Fibroblast of pulmonary artery (primary cell): ENCODE results near the gene CRB1.
A peak's percentile ranks its signal among the peaks of the same experiment; 100 is the strongest.
"Not testable (repeated sequence)": the region's sequence is repeated elsewhere in the genome, so short reads cannot be mapped to it uniquely, and the experiment has no call there.

Experiments
- DNase-seq: peaks from one replicate; pipeline ENCODE4 v3.0.0-alpha.2; 2010; ENCODE audit warnings: low read depth
- H3K4me3 ChIP-seq: replicated peaks from 2 replicates; pipeline ENCODE4 v1.5.1; 2011; ENCODE audit warnings: low read depth, mild to moderate bottlenecking, control low read depth, low read length, moderate library complexity
- TF ChIP-seq, protein P1 (sequence below): IDR thresholded peaks from 2 replicates; pipeline ENCODE4 v1.5.1; 2011; ENCODE audit warnings: mild to moderate bottlenecking, control low read depth, low read length, inconsistent platforms; ENCODE audit errors: missing control alignments

Gene CRB1

DNA sequence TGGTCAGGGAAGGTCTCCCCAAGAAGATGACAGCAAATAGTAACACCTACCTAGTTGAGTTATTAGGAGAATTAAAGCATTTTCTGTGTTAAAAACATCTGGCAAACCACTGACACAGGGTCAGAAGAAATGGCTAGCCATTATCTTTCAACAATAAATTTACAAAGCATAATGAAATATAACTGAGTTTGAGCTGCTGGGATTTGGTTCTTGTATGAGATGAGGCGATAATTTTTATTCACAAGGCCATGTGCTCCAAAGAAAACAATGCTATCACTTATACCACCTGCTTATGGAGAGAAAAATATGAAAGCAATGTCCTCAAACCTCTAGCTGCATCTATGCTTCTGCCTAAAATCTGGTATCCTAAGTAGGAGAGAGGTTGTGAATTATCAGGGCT is 202.3 kb downstream of the CRB1 start:
- DNase-seq: no peak
- TF ChIP-seq, protein P1, sequence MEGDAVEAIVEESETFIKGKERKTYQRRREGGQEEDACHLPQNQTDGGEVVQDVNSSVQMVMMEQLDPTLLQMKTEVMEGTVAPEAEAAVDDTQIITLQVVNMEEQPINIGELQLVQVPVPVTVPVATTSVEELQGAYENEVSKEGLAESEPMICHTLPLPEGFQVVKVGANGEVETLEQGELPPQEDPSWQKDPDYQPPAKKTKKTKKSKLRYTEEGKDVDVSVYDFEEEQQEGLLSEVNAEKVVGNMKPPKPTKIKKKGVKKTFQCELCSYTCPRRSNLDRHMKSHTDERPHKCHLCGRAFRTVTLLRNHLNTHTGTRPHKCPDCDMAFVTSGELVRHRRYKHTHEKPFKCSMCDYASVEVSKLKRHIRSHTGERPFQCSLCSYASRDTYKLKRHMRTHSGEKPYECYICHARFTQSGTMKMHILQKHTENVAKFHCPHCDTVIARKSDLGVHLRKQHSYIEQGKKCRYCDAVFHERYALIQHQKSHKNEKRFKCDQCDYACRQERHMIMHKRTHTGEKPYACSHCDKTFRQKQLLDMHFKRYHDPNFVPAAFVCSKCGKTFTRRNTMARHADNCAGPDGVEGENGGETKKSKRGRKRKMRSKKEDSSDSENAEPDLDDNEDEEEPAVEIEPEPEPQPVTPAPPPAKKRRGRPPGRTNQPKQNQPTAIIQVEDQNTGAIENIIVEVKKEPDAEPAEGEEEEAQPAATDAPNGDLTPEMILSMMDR: no peak
- no peak overlapping the region for H3K4me3 ChIP-seq

DNA sequence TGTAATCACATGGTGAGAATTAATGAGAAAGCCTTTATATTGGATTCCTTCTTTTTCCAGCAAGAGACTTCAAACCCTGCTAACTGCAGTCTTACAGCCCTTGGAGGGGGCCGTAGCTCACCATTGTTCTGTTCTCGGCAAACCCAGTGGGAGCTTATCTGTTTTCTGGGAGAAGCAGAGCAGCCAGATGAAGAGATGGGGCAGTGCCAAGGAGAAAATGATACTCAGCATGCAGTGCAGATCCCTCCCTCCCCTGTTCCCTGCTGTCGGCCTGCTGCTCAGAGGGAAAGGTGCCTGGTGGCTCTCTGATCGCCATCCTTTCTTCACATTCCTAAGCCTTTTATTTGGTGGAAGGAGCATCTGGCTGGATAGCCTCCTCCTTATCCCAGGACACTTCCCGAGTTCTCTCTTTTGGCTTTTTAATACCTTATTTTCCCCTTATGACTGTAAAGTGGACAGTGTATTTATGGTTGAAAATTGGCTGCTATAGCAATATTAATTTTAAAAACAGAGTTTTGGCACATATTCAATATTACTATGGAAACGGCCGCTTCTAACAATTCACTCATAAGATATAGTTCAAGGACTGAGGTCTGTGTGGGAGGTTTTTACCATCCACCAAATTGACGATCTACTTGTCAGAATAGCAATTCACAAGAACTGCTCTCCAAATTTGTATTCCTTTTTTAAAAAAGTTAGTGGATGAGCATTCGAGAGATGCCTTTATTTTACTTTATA is 203.4 kb downstream of the CRB1 start:
- DNase-seq: peak; percentile 67
- H3K4me3 ChIP-seq: no peak overlapping the region
- TF ChIP-seq, protein P1: no peak

DNA sequence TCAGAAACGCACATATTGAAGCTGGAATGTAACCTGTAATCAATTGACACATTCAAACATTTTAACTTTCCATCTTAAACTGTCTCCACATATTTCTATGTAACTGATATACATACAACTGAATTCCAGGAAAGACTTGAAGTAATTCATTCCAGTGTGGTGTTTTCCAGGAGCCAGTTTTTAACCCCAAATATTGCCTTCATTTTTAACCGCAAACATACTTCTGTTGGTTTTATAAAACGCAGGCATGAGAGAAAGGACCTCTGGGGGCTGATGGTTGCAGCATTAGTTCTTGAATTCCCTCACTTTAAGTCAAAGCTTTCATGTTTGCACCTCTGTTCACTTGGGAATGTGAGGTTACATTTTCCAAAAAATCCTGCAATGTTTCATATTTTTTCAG is 204.1 kb downstream of the CRB1 start:
- DNase-seq: no peak
- TF ChIP-seq, protein P1: no peak
- no peak overlapping the region for H3K4me3 ChIP-seq

DNA sequence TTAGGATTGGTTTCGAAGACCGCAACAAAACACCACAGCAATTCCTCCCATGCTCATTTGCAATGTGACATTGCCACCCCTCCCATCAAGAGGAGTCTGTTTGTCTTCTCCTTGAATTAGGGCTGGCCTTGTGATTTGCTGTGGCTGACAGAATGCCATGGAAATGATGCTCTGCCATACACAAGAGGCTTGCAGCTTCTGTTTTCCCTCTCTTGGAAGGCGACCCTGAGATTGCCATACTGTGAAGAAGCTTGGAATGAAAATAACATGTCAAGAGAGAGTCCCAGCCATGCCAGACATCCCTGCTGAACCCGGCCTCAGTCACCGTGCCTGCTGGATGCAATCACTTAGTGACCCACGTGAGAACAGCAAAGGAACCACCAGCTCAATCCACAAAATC is 212.4 kb downstream of the CRB1 start:
- no peak for DNase-seq
- no peak overlapping the region for H3K4me3 ChIP-seq
- TF ChIP-seq, protein P1: no peak

DNA sequence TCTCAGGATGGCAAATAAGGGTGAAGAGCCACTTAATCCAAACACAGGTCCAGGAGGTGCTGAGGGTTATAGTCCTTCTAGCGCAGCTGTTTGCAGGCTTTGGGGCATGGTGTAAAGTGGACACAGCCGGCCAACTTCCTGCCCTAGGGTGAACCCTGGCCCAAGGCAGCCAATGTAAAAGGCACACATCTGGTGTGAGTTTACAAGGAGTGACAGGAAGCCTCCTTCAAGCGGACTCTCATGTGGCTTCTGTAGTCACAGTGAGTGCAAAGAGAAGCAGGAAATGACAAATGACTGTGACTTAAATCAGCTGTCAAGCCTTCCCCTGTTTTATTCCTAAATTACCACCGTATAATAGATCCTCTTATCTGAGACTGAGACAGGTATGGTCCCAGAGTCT is 213.0 kb downstream of the CRB1 start:
- DNase-seq: no peak
- H3K4me3 ChIP-seq: no peak overlapping the region
- TF ChIP-seq, protein P1: no peak

DNA sequence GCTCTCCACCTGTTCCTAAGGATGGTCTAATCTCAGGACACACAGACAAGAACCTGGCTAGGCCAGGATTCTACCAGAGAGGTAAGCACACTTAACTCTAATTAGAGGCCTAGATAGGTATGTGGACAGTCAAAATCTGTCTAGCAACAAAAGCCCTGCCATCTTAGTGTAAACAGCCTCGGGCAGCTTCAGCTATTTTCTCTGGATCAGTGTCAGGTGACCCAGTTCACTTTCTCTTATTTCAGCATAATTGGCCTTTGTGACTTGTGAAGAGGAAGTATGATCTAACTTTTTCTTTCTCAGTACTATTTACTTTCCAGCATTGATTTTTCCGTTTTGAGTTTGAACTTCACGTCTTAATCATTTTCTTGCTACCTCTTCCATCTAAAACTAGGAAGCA is 217.7 kb downstream of the CRB1 start:
- H3K4me3 ChIP-seq: no peak overlapping the region
- TF ChIP-seq, protein P1: no peak
- DNase-seq: no peak

DNA sequence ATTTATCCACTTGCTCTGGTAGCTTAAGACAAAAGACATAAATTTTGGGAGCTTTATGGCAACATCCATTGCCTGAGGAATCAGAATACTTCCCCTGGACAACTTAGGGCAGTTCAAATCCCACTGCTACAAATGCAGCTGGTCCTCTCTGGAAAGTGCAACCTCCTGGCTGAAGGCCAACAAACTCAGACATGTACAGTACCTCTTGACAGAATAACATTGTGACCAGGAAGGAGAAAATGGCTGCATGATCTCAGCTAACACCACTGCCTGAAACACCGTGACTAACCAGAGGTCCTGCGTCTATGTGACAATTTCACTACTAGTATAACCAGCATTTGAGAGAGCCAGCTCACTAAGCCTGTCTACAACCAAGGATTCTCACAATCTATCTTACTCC is 218.9 kb downstream of the CRB1 start:
- TF ChIP-seq, protein P1: no peak
- H3K4me3 ChIP-seq: no peak overlapping the region
- peak; percentile 58 for DNase-seq

DNA sequence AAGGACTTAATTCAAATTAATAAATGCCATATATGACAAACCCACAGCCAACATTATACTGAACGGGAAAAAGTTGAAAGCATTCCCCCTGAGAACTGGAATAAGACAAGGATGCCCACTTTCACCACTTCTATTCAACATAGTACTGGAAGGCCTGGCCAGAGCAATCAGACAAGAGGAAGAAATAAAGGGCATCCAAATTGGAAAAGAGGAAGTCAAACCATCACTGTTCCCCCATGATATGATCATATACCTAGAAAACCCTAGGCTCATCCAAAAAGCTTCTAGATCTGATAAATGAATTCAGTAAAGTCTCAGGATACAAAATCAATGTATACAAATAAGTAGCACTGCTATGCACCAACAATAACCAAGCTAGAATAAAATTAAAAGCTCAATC is 223.5 kb downstream of the CRB1 start:
- not testable (repeated sequence) for DNase-seq, H3K4me3 ChIP-seq
